Calu3 (cell line): ENCODE measurements around the gene DDC. TPM values are rescaled to one million over a fixed set of nuclear protein-coding genes. Genes with fewer than 3 reads are reported as not detected.
"Not testable (repeated sequence)": the region's sequence is repeated elsewhere in the genome, so short reads cannot be mapped to it uniquely, and the experiment has no call there.

Experiments
- BruUV-seq: library from RNA; stranded (reverse); fragments of 400-500 nt; replicated peaks from 2 replicates; lab custom pipeline; 2021; lab: Mats Ljungman, UMichigan
- CTCF ChIA-PET: fragments of 300-600 bp; sonication (Branson Sonifier 250); formaldehyde crosslinking; loops from one replicate; lab custom pipeline; 2022; ENCODE audit warnings: antibody characterized with exemption; lab: Charles Lee
- DNase-seq: peaks from one replicate; pipeline ENCODE4 v3.0.0; 2022
- H3K27ac Mint-ChIP-seq: one replicate; pipeline ENCODE4 v1.8.0; 2022; ENCODE audit warnings: mixed read lengths; ENCODE audit not compliant: unreplicated experiment
- H3K27me3 Mint-ChIP-seq: one replicate; pipeline ENCODE4 v1.8.0; 2022; ENCODE audit warnings: mixed read lengths; ENCODE audit not compliant: unreplicated experiment
- H3K36me3 Mint-ChIP-seq: one replicate; pipeline ENCODE4 v1.8.0; 2022; ENCODE audit warnings: mild to moderate bottlenecking, moderate library complexity, mixed read lengths; ENCODE audit not compliant: insufficient read depth, unreplicated experiment
- H3K4me1 Mint-ChIP-seq: one replicate; pipeline ENCODE4 v1.8.0; 2022; ENCODE audit warnings: mild to moderate bottlenecking, low read depth, mixed read lengths; ENCODE audit not compliant: unreplicated experiment
- H3K4me3 Mint-ChIP-seq: one replicate; pipeline ENCODE4 v1.8.0; 2022; ENCODE audit warnings: mild to moderate bottlenecking, low read depth, moderate library complexity, mixed read lengths; ENCODE audit not compliant: unreplicated experiment
- H3K9me3 Mint-ChIP-seq: one replicate; pipeline ENCODE4 v1.8.0; 2022; ENCODE audit warnings: low read depth, mixed read lengths; ENCODE audit not compliant: unreplicated experiment
- intact Hi-C: fragments of 100-400 bp; cut with micrococcal nuclease; formaldehyde crosslinking; loops from one replicate; pipeline ENCODE4 v1.10.0; 2022; ENCODE audit not compliant: unreplicated experiment
- total RNA-seq: library from RNA; stranded (reverse); gene quantifications from 2 replicates; pipeline ENCODE4 v1.2.3, GENCODE V29; 2022
- TF ChIP-seq, protein P1 (sequence below): fragments of 200-600 bp; IDR thresholded peaks from one replicate; pipeline ENCODE4 v1.8.0; 2022; ENCODE audit warnings: antibody characterized with exemption; ENCODE audit not compliant: unreplicated experiment

DDC gene
- total RNA-seq, 1 experiment from 2014 or later: 3.7 TPM

DNA sequence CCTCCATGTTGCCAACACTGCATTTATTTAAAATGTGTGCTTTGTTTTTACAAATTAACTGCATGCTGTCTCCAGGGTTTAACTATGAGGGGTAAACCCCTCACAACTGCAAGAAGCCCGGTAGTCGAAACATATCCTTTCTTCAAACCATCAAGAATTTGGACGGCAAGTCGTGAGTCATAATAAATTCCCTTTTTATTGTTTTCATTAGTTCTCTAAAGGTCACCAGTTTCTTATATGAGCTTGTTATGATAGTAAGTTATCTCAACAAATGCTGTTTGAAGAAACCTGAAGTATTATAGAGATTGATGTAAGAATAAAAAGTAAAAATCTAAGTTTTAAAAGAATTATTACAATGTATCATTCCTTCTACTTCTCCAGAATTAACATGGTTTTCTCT lies 102.8 kb downstream of the DDC start:
- intact Hi-C loops: loop anchor here (10.0 kb wide), 1 partner anchor 332 kb away; no protein-coding TSS in a partner anchor
- no peaks in the 10 kb centered on the region for H3K9me3 Mint-ChIP-seq

DNA sequence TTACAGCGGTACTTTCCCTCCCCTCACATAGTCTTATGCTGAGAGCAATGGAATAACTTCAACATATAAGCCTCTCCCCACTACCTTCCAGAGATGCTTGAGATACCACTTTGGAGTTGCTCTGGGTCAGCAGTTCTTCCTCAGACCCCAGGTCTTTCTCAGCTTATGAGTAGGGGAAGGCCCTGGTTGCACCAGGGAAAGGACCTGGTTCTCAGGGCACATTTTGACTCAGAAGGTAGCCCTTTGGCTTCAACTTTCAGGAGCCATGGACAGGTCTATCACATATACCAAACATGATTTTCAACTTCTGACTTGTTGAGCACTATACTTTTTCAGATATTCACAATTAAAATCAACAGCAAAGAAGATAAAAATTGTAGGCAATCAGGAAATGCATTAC lies 103.5 kb downstream of the DDC start:
- no peak overlapping the region for H3K4me3 Mint-ChIP-seq
- intact Hi-C loops: loop anchor here (10.0 kb wide), 1 partner anchor 333 kb away; no protein-coding TSS in a partner anchor
- CTCF ChIA-PET: no interaction called here

More for the DNA sequence above, 102.8 kb downstream of the DDC start:
- H3K36me3 Mint-ChIP-seq: no peaks in the 10 kb centered on the region
- DNase-seq: no peak
- BruUV-seq: no TSS peak
- H3K4me3 Mint-ChIP-seq: no peak overlapping the region
- TF ChIP-seq, protein P1, sequence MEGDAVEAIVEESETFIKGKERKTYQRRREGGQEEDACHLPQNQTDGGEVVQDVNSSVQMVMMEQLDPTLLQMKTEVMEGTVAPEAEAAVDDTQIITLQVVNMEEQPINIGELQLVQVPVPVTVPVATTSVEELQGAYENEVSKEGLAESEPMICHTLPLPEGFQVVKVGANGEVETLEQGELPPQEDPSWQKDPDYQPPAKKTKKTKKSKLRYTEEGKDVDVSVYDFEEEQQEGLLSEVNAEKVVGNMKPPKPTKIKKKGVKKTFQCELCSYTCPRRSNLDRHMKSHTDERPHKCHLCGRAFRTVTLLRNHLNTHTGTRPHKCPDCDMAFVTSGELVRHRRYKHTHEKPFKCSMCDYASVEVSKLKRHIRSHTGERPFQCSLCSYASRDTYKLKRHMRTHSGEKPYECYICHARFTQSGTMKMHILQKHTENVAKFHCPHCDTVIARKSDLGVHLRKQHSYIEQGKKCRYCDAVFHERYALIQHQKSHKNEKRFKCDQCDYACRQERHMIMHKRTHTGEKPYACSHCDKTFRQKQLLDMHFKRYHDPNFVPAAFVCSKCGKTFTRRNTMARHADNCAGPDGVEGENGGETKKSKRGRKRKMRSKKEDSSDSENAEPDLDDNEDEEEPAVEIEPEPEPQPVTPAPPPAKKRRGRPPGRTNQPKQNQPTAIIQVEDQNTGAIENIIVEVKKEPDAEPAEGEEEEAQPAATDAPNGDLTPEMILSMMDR: no peak
- no peaks in the 10 kb centered on the region for H3K4me1 Mint-ChIP-seq
- CTCF ChIA-PET: interaction anchor here (0.6 kb wide), 2 partner anchors 498 to 914 kb away, joined by 3 to 4 read pairs; no protein-coding TSS in a partner anchor
- no peaks in the 10 kb centered on the region for H3K27me3 Mint-ChIP-seq
- no peak overlapping the region for H3K27ac Mint-ChIP-seq

DNA sequence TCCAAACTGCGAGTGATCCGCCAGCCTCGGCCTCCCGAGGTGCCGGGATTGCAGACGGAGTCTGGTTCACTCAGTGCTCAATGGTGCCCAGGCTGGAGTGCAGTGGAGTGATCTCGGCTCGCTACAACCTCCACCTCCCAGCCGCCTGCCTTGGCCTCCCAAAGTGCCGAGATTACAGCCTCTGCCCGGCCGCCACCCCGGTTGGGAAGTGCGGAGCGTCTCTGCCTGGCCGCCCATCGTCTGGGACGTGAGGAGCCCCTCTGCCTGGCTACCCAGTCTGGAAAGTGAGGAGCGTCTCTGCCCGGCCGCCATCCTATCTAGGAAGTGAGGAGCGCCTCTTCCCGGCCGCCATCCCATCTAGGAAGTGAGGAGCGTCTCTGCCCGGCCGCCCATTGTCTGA lies 106.0 kb downstream of the DDC start:
- H3K27ac Mint-ChIP-seq, intact Hi-C loops, H3K36me3 Mint-ChIP-seq, H3K4me1 Mint-ChIP-seq, DNase-seq, H3K4me3 Mint-ChIP-seq, BruUV-seq, H3K9me3 Mint-ChIP-seq: not testable (repeated sequence)
- H3K27me3 Mint-ChIP-seq: peaks cover 22% of the 10 kb centered on the region
- CTCF ChIA-PET: interaction anchor here (0.7 kb wide), 1 partner anchor 37 kb away, joined by 3 read pairs; no protein-coding TSS in a partner anchor

More for the DNA sequence above, 103.5 kb downstream of the DDC start:
- Mint-ChIP-seq H3K27ac (no peak overlapping the region), H3K36me3 (no peaks in the 10 kb centered on the region), H3K27me3 (no peaks in the 10 kb centered on the region), H3K9me3 (no peaks in the 10 kb centered on the region), H3K4me1 (no peaks in the 10 kb centered on the region)
- BruUV-seq: no TSS peak
- TF ChIP-seq, protein P1: no peak
- no peak for DNase-seq

DNA sequence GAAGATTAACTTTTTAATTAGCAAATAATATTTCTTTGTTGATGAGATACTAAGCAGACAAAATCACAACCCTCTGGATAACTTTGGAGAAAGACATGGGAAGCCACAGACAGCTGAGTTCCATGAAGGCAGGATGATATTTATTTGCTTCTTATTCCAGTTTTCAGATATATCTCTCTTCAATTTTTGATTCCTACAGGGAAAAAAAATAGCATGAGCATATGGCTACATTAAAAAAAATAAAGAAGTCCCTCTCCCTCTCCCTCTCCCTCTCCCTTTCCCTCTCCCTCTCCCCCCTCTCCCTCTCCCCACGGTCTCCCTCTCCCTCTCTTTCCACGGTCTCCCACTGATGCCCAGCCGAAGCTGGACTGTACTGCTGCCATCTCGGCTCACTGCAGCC lies 106.6 kb downstream of the DDC start:
- H3K4me1 Mint-ChIP-seq, H3K4me3 Mint-ChIP-seq, H3K36me3 Mint-ChIP-seq, BruUV-seq, H3K9me3 Mint-ChIP-seq, intact Hi-C loops, H3K27ac Mint-ChIP-seq, DNase-seq: not testable (repeated sequence)
- H3K27me3 Mint-ChIP-seq: peaks cover 27% of the 10 kb centered on the region
- CTCF ChIA-PET: interaction anchor here (0.7 kb wide), 2 partner anchors 38 to 131 kb away, joined by 3 read pairs; no protein-coding TSS in a partner anchor

DNA sequence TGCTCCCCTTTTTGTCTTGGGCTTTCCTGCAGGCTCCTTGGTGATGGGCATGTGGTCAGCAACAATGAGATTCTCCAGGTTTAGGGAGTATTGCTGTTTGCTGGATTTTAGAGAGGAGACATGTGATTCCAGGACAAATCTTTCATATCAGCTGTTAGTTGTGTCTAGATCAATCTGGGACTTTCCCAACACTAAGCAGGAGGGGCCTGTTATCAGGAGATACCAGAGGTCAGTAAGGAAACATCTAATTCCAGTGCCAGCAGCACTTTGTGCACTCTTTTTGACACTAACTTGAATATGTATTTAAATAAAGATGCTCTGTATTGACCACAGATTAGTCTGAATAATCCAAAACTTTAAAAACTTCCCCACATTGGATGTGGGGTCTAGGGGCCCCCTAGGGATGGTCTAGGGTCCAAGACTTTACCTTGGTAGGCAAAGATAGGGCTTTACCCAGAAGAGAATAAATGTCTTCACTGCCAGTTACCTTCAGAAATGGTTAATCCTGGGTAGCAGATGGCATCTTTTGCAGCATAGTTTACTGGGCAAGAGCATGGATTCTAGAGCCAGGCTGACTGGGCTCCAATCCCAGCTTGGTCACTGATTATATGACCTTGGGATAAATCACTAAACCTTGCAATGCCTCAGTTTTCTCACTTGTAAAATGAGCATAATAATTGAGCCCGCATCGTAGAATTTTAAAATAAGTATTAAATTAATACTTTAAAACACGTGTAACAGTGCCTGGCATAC lies 108.7 kb downstream of the DDC start:
- TF ChIP-seq, protein P1: no peak
- CTCF ChIA-PET: no interaction called here
- intact Hi-C loops: no loop called here

More for the DNA sequence above, 108.7 kb downstream of the DDC start:
- H3K4me3 Mint-ChIP-seq: no peak overlapping the region
- DNase-seq: no peak
- no TSS peak for BruUV-seq
- H3K9me3 Mint-ChIP-seq: no peaks in the 10 kb centered on the region
- H3K27ac Mint-ChIP-seq: no peak overlapping the region
- H3K4me1 Mint-ChIP-seq: no peaks in the 10 kb centered on the region
- peaks cover 32% of the 10 kb centered on the region for H3K27me3 Mint-ChIP-seq
- no peaks in the 10 kb centered on the region for H3K36me3 Mint-ChIP-seq
